ENCODE measurements around the gene COMT. TPM values are rescaled to one million over a fixed set of nuclear protein-coding genes. Genes with fewer than 3 reads are reported as not detected.

COMT gene
- total and polyA plus RNA-seq, 9 of the 15 experiments (the other 6 are each of a cell fraction or from before 2014, with no cell fraction given): 12.5 to 351 (median 155) TPM

GRCh38 chr22:19987394-19988306 lies 46.1 kb downstream of the COMT start (continued):
- TF ChIP-seq ZNF444 (CRISPR knock-in tag; IDR thresholded peaks at IDR 0.05) (no peak), RBM39 (optimal IDR thresholded peaks at IDR 0.05; ENCODE audit: low read depth, low read length) (peak; percentile 59), CHD4 (IDR thresholded peaks at IDR 0.05; ENCODE audit: insufficient read depth, insufficient replicate concordance, low read depth, low read length, poor library complexity, severe bottlenecking) (peak; percentile 62), CREB3 (tag; conservative IDR thresholded peaks at IDR 0.05; ENCODE audit: low read depth) (peak; percentile 49; the same call in 1 of the 2 replicates), ZFPM2 (CRISPR knock-in tag; IDR thresholded peaks at IDR 0.05) (0 out of 2 replicates have a peak, but pooled peaks have one; percentile 56), MAZ (CRISPR knock-in tag; conservative IDR thresholded peaks at IDR 0.05 in 1 of 2, IDR thresholded peaks at IDR 0.05 in 1 of 2) (no peak; a peak in 1 of 4 replicates), HNRNPH1 (optimal IDR thresholded peaks at IDR 0.05; ENCODE audit: low read depth, low read length) (no peak), PRDM10 (IDR thresholded peaks at IDR 0.05; ENCODE audit: partially characterized antibody) (peak; percentile 81), ZHX1 (conservative IDR thresholded peaks at IDR 0.05; ENCODE audit: low read length) (0 out of 2 replicates have a peak, but pooled peaks have one; percentile 54), MLX (CRISPR knock-in tag; conservative IDR thresholded peaks at IDR 0.05) (0 out of 4 replicates have a peak, but pooled peaks of 1 of the 2 experiments have one; percentile 46), ILF3 (IDR thresholded peaks at IDR 0.05; ENCODE audit: borderline replicate concordance) (no peak), ID3 (CRISPR knock-in tag; IDR thresholded peaks at IDR 0.05) (no peak), ID3 (tag; IDR thresholded peaks at IDR 0.05) (peak; percentile 24; the same call in 1 of the 2 replicates)
- TF ChIP-seq, protein P1, sequence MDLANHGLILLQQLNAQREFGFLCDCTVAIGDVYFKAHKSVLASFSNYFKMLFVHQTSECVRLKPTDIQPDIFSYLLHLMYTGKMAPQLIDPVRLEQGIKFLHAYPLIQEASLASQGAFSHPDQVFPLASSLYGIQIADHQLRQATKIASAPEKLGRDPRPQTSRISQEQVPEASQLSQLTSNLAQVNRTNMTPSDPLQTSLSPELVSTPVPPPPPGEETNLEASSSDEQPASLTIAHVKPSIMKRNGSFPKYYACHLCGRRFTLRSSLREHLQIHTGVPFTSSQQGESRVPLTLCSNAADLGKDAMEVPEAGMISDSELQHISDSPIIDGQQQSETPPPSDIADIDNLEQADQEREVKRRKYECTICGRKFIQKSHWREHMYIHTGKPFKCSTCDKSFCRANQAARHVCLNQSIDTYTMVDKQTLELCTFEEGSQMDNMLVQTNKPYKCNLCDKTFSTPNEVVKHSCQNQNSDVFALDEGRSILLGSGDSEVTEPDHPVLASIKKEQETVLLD (IDR thresholded peaks at IDR 0.05): 0 out of 2 replicates have a peak, but pooled peaks have one; percentile 46
